DLD1 (cell line): Measurements from ENCODE around the gene ST8SIA2.
"Not testable (repeated sequence)": the region's sequence is repeated elsewhere in the genome, so short reads cannot be mapped to it uniquely, and the experiment has no call there.

Experiments used
- in situ Hi-C: cut with HindIII; loops from 2 replicates; pipeline ENCODE4 v1.10.0; 2017; ENCODE audit warnings: low sequenced_read_pairs

ST8SIA2 gene

GRCh38 chr15:92435145-92435544 lies 41.5 kb downstream of the ST8SIA2 start:
- in situ Hi-C loops: no loop called here

- in situ Hi-C loops: no loop called here
These were observed 44.8 kb downstream of the ST8SIA2 start for GRCh38 chr15:92438471-92438870.

- in situ Hi-C loops: no loop called here
These were observed 49.7 kb downstream of the ST8SIA2 start for GRCh38 chr15:92443381-92443780.

- in situ Hi-C loops: no loop called here
These were observed 51.0 kb downstream of the ST8SIA2 start for GRCh38 chr15:92444631-92445030.

GRCh38 chr15:92448370-92448769 lies 54.7 kb downstream of the ST8SIA2 start:
- in situ Hi-C loops: no loop called here

GRCh38 chr15:92449476-92449875 lies 55.8 kb downstream of the ST8SIA2 start:
- in situ Hi-C loops: no loop called here

- in situ Hi-C loops: no loop called here
These were observed 57.6 kb downstream of the ST8SIA2 start for GRCh38 chr15:92451225-92451825.

GRCh38 chr15:92452143-92452542 lies 58.5 kb downstream of the ST8SIA2 start:
- in situ Hi-C loops: no loop called here

GRCh38 chr15:92453607-92454006 lies 59.9 kb downstream of the ST8SIA2 start:
- in situ Hi-C loops: no loop called here

- in situ Hi-C loops: no loop called here
These were observed 60.9 kb downstream of the ST8SIA2 start for GRCh38 chr15:92454555-92455105.

GRCh38 chr15:92455271-92455670 lies 61.6 kb downstream of the ST8SIA2 start:
- in situ Hi-C loops: no loop called here

GRCh38 chr15:92457471-92458041 lies 63.9 kb downstream of the ST8SIA2 start:
- in situ Hi-C loops: no loop called here

- in situ Hi-C loops: no loop called here
These were observed 66.3 kb downstream of the ST8SIA2 start for GRCh38 chr15:92460023-92460422.

- in situ Hi-C loops: no loop called here
These were observed 68.9 kb downstream of the ST8SIA2 start for GRCh38 chr15:92462424-92463125.

GRCh38 chr15:92463352-92463751 lies 69.7 kb downstream of the ST8SIA2 start:
- in situ Hi-C loops: no loop called here

- in situ Hi-C loops: no loop called here
These were observed 70.1 kb downstream of the ST8SIA2 start for GRCh38 chr15:92463826-92464225.

GRCh38 chr15:92466834-92467233 lies 73.2 kb downstream of the ST8SIA2 start:
- in situ Hi-C loops: no loop called here

- in situ Hi-C loops: no loop called here
These were observed 73.6 kb downstream of the ST8SIA2 start for GRCh38 chr15:92467245-92467644.

GRCh38 chr15:92468991-92469390 lies 75.3 kb downstream of the ST8SIA2 start:
- in situ Hi-C loops: no loop called here

- in situ Hi-C loops: no loop called here
These were observed 77.6 kb downstream of the ST8SIA2 start for GRCh38 chr15:92471288-92471687.

- in situ Hi-C loops: no loop called here
These were observed 80.1 kb downstream of the ST8SIA2 start for GRCh38 chr15:92473756-92474155.

- in situ Hi-C loops: not testable (repeated sequence)
These were observed 86.0 kb downstream of the ST8SIA2 start for GRCh38 chr15:92479730-92480129.
